Caco-2 (cell line): ENCODE results near the gene HOXA6. TPM values are rescaled to one million over a fixed set of nuclear protein-coding genes. Genes with fewer than 3 reads are reported as not detected.
A peak's percentile ranks its signal among the peaks of the same experiment; 100 is the strongest.

ENCODE experiments used
- BruUV-seq: library from RNA; stranded (reverse); fragments of 400-500 nt; replicated peaks from 2 replicates; lab custom pipeline; 2021; lab: Mats Ljungman, UMichigan
- CTCF ChIA-PET: fragments of 300-600 bp; sonication (Branson Sonifier 250); formaldehyde crosslinking; loops from one replicate; lab custom pipeline; 2022; ENCODE audit warnings: antibody characterized with exemption; lab: Charles Lee
- POLR2A ChIA-PET: fragments of 300-600 bp; sonication (Branson Sonifier 250); formaldehyde crosslinking; loops from one replicate; lab custom pipeline; 2022; ENCODE audit warnings: antibody characterized with exemption; lab: Charles Lee
- DNase-seq, 2 experiments: peaks; one replicate each; pipeline versions ENCODE4 v3.0.0 to v3.0.0-alpha.2; 2020 to 2022
- H3K27me3 ChIP-seq: replicated peaks from 2 replicates; pipeline ENCODE4 v1.6.0; 2011; ENCODE audit warnings: low read length; ENCODE audit not compliant: control insufficient read depth, insufficient read depth
- H3K36me3 ChIP-seq: 2 replicates; pipeline ENCODE4 v1.5.1; 2011; ENCODE audit warnings: low read length; ENCODE audit not compliant: control insufficient read depth, insufficient read depth
- H3K4me1 ChIP-seq: fragments of 250-450 bp; sonication (Bioruptor Pico); 2 replicates; pipeline ENCODE4 v1.5.1; 2020; ENCODE audit warnings: mild to moderate bottlenecking
- H3K4me3 ChIP-seq: 2 replicates; pipeline ENCODE4 v1.5.1; 2011; ENCODE audit warnings: low read depth, mild to moderate bottlenecking, control low read depth, low read length
- H3K9me3 ChIP-seq: fragments of 250-450 bp; sonication (Bioruptor Pico); 2 replicates; pipeline ENCODE4 v1.5.1; 2020; ENCODE audit warnings: mild to moderate bottlenecking, moderate library complexity
- H3K27ac Mint-ChIP-seq: one replicate; pipeline ENCODE4 v1.8.0; 2022; ENCODE audit warnings: mixed read lengths; ENCODE audit not compliant: unreplicated experiment
- H3K27me3 Mint-ChIP-seq: one replicate; pipeline ENCODE4 v1.8.0; 2022; ENCODE audit warnings: mixed read lengths; ENCODE audit not compliant: insufficient read depth, unreplicated experiment
- H3K36me3 Mint-ChIP-seq: one replicate; pipeline ENCODE4 v1.8.0; 2022; ENCODE audit warnings: mild to moderate bottlenecking, mixed read lengths; ENCODE audit not compliant: insufficient read depth, unreplicated experiment
- H3K4me1 Mint-ChIP-seq: one replicate; pipeline ENCODE4 v1.8.0; 2022; ENCODE audit warnings: low read depth, mixed read lengths; ENCODE audit not compliant: unreplicated experiment
- H3K4me3 Mint-ChIP-seq: one replicate; pipeline ENCODE4 v1.8.0; 2022; ENCODE audit warnings: mild to moderate bottlenecking, moderate library complexity, mixed read lengths; ENCODE audit not compliant: unreplicated experiment
- H3K9me3 Mint-ChIP-seq: one replicate; pipeline ENCODE4 v1.8.0; 2022; ENCODE audit warnings: mixed read lengths; ENCODE audit not compliant: unreplicated experiment
- intact Hi-C: fragments of 100-400 bp; cut with micrococcal nuclease; formaldehyde crosslinking; loops from one replicate; pipeline ENCODE4 v1.10.0; 2022; ENCODE audit not compliant: unreplicated experiment
- total RNA-seq: library from RNA; stranded (reverse); gene quantifications from 2 replicates; pipeline ENCODE4 v1.2.3, GENCODE V29; 2022
- TF ChIP-seq, protein P1 (sequence below), 2 experiments: fragments of 200-600 bp in 1 of 2; IDR thresholded peaks; 1 replicate in 1 of 2; 2 replicates in 1 of 2; pipeline versions ENCODE4 v1.5.1 to v1.8.0; 2011 to 2022; ENCODE audit warnings: antibody characterized with exemption in 1 of 2, control low read depth in 1 of 2, inconsistent platforms in 1 of 2, low read depth in 1 of 2, low read length in 1 of 2, mild to moderate bottlenecking in 1 of 2, moderate library complexity in 1 of 2; ENCODE audit not compliant: insufficient read depth in 1 of 2, severe bottlenecking in 1 of 2, unreplicated experiment in 1 of 2

Gene HOXA6
- total RNA-seq, 1 experiment from 2014 or later, result 5.6 TPM

DNA sequence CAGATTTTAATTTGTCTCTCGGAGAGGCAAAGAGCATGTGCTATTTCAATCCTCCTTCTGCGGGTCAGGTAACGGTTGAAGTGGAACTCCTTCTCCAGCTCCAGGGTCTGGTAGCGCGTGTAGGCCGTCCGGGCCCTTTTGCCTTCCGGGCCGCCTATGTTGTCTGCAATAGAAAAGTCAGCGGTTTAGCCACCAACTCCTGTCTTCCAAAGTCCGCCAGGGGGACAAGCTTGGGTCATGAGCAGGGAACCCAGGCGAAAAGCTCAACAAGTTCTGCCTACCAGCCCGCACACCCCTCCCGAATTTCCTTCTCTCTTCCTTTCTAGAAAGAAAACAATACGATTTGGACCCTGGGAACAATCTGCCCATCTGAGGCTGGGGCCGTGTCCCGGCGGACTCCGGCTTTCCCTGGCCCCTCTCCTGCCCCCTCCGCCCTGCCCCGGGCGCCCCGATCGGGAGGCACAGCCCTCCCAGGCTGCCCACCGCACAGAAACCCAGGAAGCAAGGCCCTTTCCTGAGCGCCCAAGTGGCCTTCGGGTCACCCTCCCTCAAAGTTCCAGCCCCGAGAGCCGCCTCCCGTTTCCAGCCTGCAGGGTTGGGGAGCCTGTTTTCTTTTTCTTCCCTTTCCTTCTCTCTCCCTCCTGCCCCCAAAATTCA is 5.5 kb downstream of the HOXA6 start:
- peak in 1 of 2 experiments; percentile 26 for DNase-seq
- Histone ChIP-seq H3K4me3 (peak overlapping the region; percentile 57), H3K27me3 (no peaks in the 10 kb centered on the region), H3K36me3 (no peaks in the 10 kb centered on the region; the same call in 1 of the 2 replicates), H3K9me3 (no peaks in the 10 kb centered on the region), H3K4me1 (0 out of 2 replicates have a peak, but pooled peaks cover 2% of the 10 kb centered on the region)
- H3K4me3 Mint-ChIP-seq, result peak overlapping the region; percentile 78
- peak overlapping the region; percentile 13 for H3K27ac Mint-ChIP-seq
- intact Hi-C loops, result no loop called here
- TF ChIP-seq, protein P1, sequence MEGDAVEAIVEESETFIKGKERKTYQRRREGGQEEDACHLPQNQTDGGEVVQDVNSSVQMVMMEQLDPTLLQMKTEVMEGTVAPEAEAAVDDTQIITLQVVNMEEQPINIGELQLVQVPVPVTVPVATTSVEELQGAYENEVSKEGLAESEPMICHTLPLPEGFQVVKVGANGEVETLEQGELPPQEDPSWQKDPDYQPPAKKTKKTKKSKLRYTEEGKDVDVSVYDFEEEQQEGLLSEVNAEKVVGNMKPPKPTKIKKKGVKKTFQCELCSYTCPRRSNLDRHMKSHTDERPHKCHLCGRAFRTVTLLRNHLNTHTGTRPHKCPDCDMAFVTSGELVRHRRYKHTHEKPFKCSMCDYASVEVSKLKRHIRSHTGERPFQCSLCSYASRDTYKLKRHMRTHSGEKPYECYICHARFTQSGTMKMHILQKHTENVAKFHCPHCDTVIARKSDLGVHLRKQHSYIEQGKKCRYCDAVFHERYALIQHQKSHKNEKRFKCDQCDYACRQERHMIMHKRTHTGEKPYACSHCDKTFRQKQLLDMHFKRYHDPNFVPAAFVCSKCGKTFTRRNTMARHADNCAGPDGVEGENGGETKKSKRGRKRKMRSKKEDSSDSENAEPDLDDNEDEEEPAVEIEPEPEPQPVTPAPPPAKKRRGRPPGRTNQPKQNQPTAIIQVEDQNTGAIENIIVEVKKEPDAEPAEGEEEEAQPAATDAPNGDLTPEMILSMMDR (IDR thresholded peaks at IDR 0.05; ENCODE audit: insufficient read depth in 1 of 2, low read depth in 1 of 2, low read length in 1 of 2, severe bottlenecking in 1 of 2, unreplicated experiment in 1 of 2), result no peak
- H3K27me3 Mint-ChIP-seq, result no peaks in the 10 kb centered on the region
- no peaks in the 10 kb centered on the region for H3K9me3 Mint-ChIP-seq
- H3K36me3 Mint-ChIP-seq, result peaks cover 11% of the 10 kb centered on the region
- no peaks in the 10 kb centered on the region for H3K4me1 Mint-ChIP-seq
- CTCF ChIA-PET, result interaction anchor here (0.6 to 1.3 kb wide), 4 partner anchors 14 to 288 kb away, joined by 3 to 4 read pairs (median 3); partner anchors contain the start of gene HOXA7
- POLR2A ChIA-PET, result no interaction called here
- BruUV-seq, result no TSS peak

DNA sequence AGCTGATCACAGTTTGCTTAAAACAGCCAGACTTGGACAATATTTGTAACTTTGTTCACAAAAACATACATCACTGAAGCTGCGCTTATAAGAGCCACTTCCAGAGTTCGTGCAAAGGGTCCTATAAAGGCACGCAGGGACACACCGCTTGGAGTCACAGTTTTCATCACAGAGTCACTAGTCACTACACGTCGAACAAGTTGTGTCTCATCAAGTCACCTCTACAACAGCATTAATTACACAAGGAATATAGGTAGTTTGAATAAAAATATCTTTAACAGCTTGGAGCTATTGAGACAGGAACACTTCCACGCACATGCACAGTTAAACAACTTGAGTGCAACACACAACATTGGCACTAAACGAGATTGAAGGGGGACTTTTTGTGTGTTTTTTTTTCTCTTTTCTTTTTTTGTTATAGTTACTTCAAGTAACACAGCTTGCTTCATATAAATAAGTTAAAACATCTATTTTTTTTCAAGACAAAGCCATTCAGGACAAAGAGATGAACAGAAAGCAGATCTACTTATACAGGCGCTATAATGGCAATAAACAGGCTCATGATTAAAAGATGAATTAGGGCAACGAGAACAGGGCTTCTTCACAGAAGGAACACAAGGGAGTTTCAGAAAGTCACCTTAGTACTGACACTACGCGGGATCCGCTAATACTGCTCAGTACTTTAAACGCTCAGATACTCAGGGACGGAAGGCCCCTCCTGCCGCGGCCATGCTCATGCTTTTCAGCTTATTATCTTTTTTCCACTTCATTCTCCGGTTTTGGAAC is 6.2 kb downstream of the HOXA6 start:
- POLR2A ChIA-PET, result no interaction called here
- H3K9me3 ChIP-seq, result no peaks in the 10 kb centered on the region
- peaks cover 11% of the 10 kb centered on the region for H3K36me3 Mint-ChIP-seq
- DNase-seq, result no peak
- TF ChIP-seq, protein P1 (IDR thresholded peaks at IDR 0.05; ENCODE audit: insufficient read depth in 1 of 2, low read depth in 1 of 2, low read length in 1 of 2, severe bottlenecking in 1 of 2, unreplicated experiment in 1 of 2), result no peak
- H3K4me1 ChIP-seq, result no peaks in the 10 kb centered on the region
- H3K27me3 ChIP-seq, result no peaks in the 10 kb centered on the region
- H3K36me3 ChIP-seq, result no peaks in the 10 kb centered on the region; the same call in 1 of the 2 replicates
- no peak overlapping the region for H3K27ac Mint-ChIP-seq
- H3K9me3 Mint-ChIP-seq, result no peaks in the 10 kb centered on the region
- no TSS peak for BruUV-seq
- H3K27me3 Mint-ChIP-seq, result no peaks in the 10 kb centered on the region
- H3K4me3 Mint-ChIP-seq, result no peak overlapping the region
- intact Hi-C loops, result no loop called here
- CTCF ChIA-PET, result interaction anchor here (0.9 to 1.3 kb wide), 2 partner anchors 15 to 20 kb away, joined by 3 read pairs; partner anchors contain the start of gene HOXA7
- H3K4me3 ChIP-seq, result no peak overlapping the region
- no peaks in the 10 kb centered on the region for H3K4me1 Mint-ChIP-seq

DNA sequence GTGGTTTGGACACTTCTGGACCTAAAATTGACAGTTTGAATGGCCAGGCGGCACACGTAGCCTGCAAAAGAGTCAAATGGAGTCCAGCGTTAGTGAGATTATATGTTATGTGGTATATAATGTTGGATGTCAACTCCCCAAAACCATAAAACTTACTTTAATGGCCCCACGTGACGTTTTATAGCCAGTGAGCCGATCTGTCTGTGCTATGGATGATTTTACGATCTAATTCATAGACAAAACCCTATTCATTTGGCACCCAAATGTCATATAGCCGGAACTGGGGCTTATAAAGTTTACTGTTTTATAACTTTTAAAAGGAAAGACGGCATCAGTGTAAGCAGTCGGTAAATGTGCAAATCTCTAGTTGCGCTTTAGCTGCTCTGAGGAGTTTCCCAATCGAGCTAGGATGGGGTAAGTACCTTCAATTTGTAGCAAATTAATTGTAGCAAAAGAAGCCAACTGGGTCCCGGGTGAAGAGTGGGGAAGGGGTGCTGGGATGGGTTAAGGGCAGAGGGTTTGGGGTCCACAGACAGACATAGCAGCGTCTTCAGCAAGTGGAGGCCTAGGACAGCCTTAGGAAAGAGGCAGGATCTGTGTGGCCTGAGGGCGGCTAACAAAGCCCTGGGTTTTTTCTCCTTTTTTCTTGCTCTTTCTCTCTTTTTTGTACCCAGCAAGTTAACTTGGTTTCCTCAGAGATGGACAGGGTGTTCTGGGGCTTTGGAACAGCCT is 7.3 kb downstream of the HOXA6 start:
- H3K27me3 Mint-ChIP-seq, result no peaks in the 10 kb centered on the region
- intact Hi-C loops, result no loop called here
- H3K4me3 ChIP-seq, result peak overlapping the region; percentile 37
- no peaks in the 10 kb centered on the region for H3K4me1 Mint-ChIP-seq
- no peaks in the 10 kb centered on the region for H3K27me3 ChIP-seq
- H3K36me3 Mint-ChIP-seq, result peaks cover 9% of the 10 kb centered on the region
- ChIA-PET POLR2A (interaction anchor here (0.6 kb wide), 1 partner anchor 46 kb away, joined by 3 read pairs; no protein-coding TSS in a partner anchor), CTCF (no interaction called here)
- no peaks in the 10 kb centered on the region for H3K9me3 Mint-ChIP-seq
- no TSS peak for BruUV-seq
- no peak overlapping the region for H3K27ac Mint-ChIP-seq
- H3K9me3 ChIP-seq, result no peaks in the 10 kb centered on the region
- DNase-seq, result no peak
- TF ChIP-seq, protein P1 (IDR thresholded peaks at IDR 0.05; ENCODE audit: insufficient read depth in 1 of 2, low read depth in 1 of 2, low read length in 1 of 2, severe bottlenecking in 1 of 2, unreplicated experiment in 1 of 2), result no peak
- no peaks in the 10 kb centered on the region; the same call in 1 of the 2 replicates for H3K36me3 ChIP-seq
- peak overlapping the region; percentile 70 for H3K4me3 Mint-ChIP-seq
- peaks cover 10% of the 10 kb centered on the region for H3K4me1 ChIP-seq
